HG02763 (cell line): Measurements from ENCODE around the gene ENAH.

Source experiments
- ATAC-seq: cut with Tn5 transposase; IDR thresholded peaks from one replicate; pipeline ENCODE4 v1.9.1; 2021; ENCODE audit warnings: mild to moderate bottlenecking, moderate library complexity; ENCODE audit not compliant: unreplicated experiment

The ENAH gene

DNA sequence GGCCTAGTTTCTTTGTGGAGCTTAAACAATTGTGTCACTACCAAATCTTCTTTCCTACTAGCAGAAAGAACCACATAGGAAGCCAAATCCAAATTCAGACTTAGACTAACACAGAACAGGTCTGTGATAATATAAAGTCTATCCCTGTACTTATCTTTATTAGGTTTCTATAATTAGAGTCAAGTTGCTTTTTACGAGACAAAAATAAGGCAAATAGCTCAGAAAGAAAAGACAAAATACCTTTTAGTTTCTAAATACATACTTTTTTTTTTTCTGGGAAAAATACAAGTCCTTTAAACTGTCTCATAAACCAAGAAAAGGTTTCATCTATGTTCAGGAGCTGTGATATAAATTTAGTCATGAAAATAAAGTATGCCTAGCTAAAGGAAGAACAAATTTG is 146.2 kb downstream of the ENAH start:
- ATAC-seq = no peak

DNA sequence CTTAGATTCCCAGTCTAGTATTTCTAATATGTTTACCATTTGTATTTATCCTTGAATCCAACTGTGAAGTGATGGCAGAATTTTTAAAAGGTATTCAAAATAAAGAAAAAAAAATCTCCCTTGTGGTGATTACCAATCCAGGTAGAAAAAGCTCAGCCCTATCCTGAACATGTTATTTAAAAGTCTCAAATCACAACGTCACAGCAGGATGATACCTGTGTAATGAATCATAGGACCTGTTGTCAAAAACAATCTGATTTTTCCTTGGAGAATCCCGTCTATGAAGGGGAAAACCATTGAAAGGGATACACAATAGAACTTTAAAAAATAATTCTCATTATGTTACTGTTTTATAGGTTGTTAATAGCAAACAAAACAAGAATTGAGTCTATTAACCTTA is 148.1 kb downstream of the ENAH start:
- ATAC-seq = no peak

DNA sequence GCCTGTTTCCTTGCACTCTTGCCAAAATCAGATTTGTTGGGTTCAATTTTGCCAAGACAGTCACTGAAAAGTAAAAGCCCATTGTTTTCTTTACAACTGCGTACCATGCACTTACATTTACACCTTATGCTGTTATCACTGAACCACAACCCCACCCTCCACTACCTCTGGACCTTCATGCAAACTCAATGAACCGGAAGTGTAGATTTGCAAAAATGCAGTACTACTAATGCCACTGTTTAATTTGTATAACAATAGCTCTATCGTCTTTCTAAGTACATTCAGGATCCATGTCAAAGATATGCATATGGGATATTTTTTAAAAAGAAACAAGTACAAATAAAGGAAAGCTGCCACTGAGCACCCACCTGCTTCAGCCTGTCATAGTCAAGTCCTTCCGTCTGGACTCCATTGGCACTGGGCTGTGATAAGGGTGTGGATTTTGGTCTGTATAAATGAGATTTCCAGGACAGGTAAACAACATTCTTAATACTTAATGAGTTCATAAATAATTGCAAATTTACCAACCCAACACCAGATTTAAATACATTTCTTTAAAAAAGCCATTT is 152.2 kb downstream of the ENAH start:
- no peak for ATAC-seq

DNA sequence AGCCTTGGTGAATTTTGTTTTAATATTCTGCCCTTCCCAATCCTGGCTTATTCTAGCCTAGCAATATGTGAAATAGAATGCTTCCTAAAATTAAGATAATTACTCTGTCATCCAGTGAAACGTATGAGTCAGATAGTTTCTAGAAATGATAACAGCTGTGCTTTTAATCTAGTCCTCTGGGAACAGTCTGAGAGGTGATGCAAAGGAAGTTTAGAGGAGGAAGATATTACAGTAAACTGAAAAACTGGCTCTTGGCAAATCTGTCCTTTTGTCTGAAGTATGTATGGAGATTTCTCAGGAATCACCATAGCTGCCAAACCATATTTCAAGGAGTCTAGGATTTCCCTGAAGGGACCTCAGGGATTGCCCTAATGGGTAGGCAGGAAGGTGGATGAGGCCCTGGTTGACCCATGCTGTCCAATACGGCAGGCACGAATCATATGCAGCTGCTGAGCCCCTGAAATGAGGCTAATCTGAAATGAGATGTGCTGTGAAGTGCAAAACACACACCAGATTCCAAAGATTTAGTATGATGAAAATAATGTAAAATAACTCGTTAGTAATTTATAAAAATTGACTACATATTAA is 154.3 kb downstream of the ENAH start:
- ATAC-seq = no peak

DNA sequence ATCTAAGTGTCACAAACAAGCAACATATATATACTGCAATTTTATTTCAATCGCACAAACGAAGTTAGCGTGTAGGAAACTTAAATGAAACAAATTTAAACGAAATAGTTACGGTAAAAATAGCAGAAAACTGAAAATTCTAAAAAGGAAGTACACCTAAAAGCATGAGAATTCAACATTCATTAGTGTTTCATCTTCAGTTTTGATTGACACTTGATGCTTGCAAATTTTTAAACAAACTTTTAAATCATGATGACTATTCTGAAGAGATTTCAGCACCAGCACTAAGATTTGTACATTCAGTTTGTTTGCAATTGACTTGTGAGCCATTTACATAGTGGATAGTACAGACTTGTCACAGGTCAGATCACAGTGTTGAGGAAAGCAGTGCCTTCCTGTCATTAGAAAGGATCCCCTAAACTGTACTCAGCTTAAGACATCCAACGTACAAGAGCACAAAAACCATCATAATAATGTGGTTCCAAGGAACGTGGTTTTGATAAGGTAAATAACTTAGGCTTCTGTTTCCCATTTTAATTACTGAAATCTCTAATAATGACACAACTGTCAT is 158.0 kb downstream of the ENAH start:
- ATAC-seq = no peak

DNA sequence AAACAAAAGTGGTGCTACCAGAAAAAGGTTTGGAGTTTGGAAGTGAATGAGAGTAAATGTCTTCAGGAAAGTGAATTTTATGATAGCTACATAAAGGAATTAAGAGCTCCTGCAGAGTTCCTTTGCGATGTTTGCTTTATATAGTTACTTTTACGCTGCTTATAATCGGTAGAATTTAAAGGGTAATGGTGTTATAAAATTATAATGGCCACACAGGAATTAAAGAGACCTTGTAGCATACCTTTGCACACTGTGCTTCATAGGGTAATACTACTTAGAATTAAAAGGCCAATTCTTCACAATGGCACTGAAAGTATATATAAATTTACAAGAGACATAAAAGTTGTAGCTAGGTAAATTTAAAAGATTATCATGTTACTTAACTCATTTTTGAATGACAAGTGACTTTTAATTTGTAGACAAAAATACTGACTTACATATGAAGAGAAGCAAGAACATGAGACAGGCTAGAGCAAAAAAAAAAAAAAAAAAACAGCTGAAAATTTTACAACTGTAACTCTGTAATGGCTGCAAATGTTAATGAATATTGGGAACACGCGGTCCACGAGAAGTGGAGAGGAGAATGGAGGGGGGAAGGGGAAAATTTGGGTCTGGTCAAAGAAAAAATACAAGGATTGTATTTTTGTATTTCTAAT is 159.2 kb downstream of the ENAH start:
- ATAC-seq = no peak

DNA sequence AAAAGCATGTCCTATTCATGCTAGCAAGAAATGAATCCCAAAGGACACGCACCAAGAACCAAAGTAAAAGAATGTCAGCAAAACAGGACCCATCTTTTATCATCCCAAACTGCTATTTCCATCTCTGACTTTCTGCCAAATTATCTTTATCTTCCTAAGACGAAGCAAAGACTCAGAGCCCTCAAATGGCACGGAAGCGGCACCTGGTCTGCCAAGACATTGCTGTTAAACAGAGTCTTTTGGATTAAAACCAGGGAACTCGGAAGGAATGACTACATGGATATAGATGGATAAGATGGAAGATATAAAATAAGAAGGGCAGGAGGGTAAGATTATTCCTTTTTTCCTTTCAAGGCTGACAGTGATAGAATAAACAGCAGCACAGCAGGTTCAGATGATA is 164.2 kb downstream of the ENAH start:
- ATAC-seq = no peak

DNA sequence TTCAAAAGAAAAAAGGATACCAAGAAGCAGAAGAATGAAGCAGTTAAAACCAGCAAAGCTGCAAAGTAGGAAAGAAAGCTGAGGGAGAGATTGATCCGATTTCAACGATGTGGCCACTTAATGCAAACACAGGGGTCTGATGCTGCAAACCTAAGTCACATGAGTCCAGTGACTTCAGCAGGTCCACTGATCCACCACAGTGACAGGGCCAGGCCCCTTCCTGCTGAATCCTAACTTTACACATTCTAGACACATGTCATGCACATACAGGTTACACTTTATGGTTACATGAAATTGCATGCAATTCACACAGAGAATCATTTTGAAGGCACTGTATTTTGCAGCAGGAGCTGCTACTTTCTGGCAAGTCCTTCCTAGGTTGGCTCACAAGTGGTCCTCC is 166.1 kb downstream of the ENAH start:
- no peak for ATAC-seq

DNA sequence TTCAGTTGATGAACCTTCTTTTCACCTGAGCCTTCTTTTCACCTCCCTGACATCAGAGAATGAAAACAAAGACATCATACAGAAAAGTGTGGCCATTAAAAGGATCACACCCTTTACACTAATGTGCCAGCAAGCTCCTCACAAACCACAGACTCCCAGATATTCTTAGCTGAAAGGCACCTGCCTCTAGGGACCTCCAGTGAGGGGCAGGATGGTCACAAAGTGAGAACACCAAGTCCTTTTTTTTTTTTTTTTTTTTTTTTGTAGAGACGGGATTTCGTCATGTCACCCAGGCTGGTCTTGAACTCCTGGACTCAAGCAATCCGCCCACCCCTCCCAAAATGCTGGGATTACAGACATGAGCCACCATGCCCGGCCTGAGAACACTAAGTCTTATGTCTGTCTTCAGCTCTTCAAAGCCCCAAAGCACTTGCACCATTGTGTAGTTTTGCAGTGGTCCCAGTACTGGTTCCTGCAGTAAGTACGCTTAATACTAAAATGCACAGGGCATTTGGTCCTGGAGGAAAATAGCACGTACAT is 166.9 kb downstream of the ENAH start:
- no peak for ATAC-seq

DNA sequence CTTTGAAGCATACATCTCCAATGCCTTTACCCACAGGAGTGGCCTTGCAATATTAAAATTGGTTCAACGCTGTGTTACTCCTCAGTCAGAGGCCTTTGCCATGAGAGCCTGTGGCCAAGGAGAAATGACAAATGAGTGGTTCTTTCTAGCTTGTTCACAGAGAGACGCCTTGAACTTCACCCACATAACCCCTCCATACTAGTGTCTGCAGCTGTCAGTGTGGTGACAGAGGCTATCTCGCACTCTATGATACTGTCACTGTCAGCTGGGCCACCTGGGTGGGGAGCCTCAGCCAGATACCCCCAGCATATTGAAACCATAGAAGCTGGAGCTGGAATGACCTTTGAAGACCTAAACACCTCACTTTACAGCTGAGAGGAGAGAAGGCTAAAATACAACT is 167.7 kb downstream of the ENAH start:
- ATAC-seq = no peak

DNA sequence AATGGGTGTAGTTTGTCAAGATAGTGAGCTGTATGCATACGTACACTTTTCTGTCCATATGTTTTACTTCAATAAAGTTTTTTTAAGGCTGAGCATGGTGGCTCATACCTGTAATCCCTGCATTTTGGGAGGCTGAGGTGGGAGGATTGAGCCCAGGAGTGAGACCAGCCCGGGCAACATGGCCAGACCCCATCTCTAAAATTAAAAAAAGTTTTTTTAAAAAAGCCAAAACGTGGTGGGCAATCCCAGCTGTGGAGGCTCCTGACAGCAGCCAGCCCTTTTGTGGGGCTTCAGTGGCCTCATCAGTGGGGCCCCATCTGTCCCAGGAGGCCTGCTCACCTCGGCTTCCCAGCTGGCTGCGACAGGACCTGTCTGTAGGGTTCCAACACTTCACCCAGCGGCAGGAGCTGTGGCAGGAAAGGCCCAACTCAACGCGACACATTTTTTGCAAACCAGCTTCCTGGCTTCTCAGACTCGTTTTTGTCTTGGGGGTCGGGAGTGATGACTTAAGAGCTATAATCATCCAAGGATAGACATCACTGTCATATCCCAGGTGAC is 168.2 kb downstream of the ENAH start:
- ATAC-seq = no peak

DNA sequence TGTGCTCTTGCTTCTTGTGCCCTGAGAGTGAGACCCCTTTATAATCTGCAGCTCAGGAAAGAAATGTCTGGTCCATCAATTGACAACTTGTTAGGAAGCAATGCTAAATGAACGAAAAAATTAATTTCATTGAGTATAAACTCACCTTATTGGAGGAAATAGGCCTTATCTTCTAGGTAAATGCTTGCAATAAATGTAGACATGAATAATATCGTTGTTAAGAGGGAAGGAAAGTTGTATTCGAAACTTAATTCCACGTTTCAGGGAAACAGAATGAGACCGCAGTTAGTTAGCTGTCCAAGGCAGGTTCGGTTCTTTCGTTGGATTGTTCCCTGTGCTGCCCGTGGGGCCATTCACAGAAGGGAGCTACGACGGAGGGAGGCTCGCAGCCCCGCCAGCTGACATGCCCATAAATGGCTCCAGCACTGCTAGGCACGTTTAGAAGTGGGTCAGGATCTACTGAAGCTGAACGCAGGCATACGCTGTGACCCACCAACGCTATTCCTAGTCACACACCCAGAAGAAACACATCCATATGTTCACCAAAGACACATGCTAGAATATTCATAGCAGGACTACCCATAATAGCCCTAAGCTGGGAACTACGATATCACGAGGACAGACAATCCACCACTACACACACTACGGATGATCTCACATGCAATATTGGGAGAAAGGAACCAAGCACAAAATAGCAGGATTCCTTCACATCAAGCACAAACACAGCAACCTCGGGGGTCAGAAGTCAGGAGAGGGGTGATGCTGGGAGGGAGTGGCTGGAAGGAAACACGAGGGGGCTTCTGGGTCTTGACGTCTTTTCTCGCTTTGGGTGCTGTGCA is 168.9 kb downstream of the ENAH start:
- no peak for ATAC-seq

DNA sequence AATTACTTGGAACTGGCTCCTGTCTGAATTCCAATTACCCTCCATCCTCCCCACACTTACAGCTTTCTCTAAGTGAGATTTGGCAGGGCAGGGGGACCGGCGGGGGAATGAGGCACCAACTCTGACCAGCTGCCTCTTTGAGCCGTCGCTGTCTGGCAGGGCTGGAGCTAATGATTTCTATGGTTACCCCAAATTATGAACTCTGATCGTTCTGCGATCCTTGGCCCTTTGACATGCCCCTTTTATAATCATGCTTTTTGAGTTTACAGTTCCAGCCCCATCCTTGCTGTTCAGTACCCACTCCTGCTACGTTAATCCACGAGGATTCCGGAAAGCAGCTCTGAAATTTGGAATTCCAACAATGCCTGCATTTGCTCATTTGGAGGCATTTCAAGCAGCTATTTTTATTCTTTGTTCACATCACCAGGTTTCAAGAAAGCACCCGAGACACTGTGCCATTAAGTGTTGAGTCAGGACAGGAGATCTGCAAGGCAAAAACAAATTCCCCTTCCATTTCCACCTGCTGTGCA is 170.4 kb downstream of the ENAH start:
- no peak for ATAC-seq

DNA sequence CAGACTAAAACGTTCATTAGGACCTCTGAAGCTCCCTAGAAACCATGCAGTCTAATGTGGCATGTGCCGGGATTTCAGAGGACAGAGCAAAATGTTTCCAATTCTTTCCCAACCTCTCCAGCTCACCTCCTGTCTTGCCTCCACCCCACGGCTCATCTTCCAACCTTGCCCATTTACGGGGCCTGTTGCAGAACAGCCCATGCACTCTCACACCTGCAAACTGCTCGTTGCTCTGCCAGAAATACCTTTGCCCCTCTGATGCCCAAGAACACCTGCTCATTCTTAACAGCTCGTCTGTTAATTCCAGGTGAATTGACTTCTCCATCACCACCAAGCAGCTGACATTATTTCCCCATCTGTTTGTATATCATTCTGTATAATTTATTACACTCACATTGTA is 171.2 kb downstream of the ENAH start:
- ATAC-seq = no peak

DNA sequence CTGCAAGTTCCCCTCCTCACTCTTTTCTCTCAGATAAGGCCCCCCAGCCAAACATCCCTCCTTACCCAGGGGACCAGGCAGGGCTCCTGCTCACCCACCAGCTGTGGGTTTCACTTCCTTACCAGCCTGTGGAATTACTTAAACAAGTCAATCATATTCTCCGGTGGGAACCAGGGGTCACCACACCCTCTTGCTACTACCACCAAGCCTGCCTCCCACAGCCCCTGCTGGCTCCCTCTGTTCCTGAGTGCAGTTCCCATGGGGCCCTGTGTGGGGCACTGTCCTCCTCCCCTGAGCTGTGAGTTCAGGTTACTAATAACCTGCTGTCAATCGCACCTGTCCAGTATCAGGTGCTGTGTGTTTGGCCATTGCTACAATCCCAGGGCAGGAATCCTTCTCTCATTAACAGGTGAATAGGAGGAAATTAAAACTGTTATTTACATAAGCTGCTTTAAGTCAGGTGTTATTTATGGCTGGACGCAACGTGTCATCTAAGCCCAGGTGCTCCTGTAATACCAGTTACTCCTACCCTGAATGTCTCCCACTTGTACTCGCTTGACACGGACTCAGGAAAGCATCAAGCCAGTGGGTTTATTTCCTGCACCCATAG is 172.0 kb downstream of the ENAH start:
- ATAC-seq = peak; percentile 68

DNA sequence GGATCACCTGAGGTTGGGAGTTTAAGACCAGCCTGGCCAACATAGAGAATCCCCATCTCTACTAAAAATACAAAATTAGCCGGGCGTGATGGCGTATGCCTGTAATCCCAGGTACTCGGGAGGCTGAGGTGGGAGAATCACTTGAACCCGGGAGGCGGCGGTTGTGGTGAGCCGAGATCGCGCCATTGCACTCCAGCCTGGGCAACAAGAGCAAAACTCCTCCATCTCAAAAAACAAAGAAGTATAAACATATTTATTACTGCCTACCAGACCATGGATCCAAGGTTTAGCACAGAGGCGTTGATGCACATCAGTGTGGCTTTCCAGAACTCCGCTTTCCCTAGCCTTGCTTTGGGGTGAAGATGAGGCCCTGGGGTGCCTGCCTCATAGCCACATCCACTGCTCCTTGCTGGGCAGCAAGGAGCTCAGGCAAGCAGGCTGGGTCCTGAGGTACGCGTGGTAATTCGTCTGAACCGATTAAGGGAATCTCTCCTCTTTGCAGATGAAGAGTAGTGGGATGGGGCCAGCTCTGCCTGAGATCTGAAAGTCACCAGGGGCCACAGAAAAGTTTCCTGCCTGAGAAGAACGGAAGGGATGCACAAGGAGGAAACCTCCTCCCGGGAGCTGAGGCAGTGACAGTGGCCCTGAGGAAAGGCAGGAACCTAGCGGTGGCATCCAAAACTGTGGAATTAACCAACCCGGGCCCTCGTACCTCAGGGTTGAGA is 172.8 kb downstream of the ENAH start:
- ATAC-seq = no peak

DNA sequence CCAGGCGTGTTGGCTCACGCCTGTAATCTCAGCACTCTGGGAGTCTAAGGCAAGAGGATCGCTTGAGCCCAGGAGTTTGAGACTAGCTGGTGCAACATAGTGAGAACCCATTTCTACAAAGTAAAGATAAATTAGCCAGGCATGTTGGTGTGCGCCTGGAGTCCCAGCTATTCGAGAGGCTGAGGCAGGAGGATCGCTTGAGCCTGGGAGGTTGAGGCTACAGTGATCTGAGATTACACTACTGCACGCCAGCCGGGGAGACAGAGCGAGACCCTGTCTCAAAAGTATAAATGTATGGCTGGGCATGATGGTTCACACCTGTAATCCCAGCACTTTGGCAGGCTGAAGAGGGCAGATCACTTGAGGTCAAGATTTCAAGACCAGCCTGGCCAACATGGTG is 173.6 kb downstream of the ENAH start:
- ATAC-seq = no peak

DNA sequence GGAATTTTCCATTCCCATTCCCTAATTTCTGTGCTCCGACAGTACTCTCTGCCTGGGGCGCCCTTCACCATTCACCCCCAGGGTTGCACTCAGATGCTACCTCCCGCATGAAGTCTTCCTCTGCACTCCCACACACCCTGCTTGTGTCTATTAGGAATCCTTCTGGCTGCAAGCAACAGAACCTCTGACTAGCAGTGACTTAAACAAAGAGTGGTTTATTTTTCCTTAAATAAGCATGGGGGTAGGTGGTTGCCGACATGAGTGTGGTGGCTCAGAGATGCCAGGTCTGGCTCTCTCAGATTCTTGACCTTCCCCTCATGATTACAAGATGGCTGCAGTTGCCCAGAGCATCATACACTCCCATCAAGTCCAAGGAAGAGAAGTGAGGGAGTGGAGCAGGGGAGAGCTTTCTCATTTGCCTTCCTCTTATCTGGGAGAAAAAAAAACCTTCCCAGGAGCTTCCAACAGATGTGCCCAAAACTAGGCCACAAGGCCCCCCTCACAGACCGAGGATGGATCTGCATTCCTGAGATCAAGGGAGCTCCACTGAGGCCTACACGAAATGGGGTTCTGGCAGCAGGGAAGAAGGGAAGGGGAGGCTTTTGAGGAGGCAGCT is 175.5 kb downstream of the ENAH start:
- no peak for ATAC-seq

DNA sequence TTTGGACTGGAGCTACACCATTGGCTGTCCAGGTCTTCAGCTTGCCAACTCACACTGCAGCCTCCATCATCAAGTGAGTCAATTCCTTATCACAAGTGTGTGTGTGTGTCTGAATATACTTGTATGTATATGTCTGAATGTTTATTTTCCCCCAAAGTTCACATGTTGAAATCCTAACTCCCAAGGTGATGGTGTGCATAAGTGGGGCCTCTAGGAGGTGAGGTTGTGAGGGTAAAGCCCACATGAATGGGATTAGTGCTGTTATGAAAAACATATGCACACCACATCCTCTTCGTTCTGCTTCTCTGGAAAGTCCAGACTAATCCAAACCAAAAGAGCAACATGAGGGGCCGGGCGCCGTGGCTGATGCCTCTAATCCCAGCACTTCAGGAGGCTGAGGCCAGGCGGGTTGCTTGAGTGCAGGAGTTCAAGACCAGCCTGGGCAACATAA is 176.4 kb downstream of the ENAH start:
- ATAC-seq = no peak
